C1 segment of cervical spinal cord (tissue), 14 donors: ENCODE results near the gene CDCA5.

Experiments
- DNase-seq, 14 donors: peaks; one replicate each; lab custom pipeline; 2025; lab: John Stamatoyannopoulos, UW

The CDCA5 gene

DNA sequence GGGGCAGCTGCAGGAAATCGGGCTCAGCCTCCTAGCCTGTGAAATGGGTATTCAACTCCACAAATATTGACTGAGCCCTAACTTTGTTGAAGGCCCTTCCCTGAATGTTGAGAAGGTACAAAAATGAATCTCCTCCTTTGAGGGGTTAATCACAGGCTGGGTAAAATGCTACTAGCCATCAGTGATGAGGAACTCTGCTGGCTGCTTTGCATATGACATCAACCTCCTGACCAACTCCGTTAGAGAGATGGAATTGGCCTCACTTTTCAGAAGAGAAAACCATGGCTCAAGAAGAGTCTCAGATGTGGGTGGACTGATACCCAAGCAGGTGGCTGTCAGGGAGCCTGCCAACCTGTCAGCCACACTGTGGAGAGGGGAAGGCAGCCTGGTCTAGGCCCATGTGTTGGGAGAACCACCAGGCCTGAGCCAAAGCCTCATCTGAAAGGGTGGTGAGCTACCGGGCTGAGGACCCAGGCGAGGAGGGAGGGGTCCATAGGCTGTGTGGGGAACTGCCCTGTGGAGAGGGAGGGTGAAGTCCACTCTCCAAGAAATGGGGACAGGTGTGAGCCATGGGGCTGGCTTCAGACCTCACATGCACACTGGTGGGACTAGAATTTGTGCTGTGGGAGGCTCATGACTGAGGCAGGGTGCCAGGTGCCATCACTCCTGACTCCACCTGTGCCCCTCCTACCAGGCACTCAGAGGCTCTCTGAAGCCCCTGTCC is 11.8 kb downstream of the CDCA5 start:
- DNase-seq: no peak

DNA sequence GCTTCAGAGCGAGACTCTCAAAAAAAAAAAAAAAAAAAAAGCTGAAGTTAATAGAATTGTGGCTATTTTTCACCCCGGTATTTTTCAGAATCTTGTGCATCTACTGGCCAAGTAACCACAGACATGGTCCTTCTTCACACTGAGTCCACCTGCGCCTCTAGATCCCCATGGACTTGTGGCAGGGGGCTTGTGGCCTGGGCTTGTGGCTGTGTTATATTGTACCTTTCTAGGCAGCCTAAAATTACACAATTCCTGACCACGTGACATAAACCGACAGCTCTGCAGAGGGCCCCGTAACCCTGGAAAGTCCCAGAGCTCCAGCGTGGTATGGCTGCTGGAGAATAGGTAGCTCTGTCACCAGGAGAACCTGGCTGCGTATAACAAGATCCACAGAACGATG is 14.6 kb downstream of the CDCA5 start:
- DNase-seq: no peak

DNA sequence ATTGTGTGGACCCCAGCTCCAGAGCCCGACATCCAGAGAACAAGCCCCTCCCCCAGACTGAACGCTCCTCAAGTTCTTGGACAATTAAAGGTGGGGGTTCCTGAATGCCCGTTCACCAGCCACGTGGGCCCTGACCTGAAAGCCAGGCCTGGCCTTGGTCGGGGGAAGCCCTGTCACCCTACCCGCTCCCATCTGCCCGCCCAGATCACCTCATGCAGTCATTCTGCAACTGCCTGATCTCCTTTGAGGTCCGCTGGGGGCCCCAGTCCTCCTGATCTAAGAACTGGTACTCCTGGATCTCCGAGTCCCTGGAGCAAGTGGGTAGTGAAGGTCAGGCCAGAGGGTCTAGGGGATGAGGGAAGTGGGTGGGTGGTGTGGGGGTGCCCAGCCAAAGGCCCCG is 16.4 kb downstream of the CDCA5 start:
- DNase-seq: no peak

DNA sequence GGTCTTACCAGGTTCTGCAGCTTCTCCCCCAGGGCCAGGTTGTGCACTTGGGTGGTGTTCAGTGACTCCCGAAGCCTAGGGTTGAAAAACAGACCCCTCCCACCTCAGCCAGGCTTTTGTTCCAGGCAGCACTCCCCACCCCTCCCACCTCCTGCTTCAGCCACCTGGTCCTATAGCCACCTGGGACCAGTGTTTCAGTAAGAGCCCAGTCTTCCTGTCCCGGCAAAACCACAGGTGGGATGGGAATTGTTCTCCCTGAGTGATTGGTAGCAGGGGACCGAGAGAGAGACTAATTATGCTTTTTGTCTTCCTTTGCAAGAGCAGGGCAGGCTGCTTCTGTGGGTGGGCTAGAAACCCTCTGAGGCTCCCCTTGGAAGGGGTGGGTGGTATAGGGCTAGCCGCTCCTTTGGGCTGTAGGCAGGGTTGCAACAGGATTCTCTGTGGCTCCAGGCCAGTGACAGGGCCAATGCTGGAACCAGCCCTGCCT is 17.0 kb downstream of the CDCA5 start:
- DNase-seq: no peak

DNA sequence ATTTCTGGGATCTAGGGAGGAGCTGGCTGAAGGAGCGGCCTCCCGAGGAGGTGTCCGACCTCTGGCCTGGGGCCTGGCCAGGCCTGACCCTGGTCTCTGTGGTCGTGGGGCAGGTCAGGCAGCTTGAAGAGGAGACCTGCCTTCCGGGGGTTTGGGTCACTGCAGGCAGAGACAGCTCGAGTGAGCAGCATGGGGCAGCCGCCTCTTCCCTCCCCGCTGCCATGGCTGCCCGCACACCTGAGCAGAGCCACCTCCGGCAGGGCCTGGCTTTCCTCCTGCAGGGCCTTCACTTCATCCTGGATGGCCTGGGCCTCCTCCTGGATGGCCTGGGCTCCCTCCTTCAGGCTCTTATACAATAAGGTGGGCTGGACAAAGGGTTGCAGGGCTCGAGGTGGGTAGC is 17.5 kb downstream of the CDCA5 start:
- DNase-seq: no peak

DNA sequence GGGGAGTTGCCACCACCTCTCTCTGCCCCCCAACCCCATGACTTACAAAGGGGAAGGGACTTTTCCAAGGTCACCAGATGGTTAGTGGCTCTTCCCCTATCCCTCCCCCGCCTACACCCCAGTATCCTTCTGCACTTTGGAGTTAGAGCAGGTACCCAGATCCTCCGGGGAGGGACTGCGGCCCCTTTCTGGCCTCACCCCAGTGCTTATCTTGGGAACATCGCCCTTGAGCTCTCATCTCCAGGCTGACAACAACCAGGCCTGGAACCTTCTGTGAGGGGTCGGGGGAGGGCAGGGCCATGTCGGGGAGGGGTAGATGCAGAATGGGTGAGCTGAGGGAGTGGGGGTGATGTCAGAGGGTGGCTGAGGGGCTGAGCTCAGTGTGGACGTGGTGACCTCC is 18.0 kb downstream of the CDCA5 start:
- no peak for DNase-seq

DNA sequence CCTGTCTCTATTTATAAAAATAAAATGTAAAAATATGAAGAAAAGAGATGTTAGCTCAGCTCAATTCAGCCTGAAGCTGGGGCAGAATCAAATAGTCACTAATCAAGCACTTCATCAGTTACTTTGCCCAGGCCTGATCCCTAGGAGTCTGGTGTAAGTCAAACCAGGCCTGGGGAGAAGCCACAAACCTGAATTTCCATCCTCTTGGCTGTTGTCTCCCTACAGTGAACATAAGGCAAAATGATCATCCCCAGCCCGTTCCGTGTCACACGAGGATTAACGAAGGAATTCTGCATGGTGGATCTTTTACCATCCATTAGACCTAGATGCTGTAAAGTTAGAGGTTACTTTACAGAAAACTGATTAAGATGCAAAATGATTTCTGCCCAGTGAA is 19.0 kb downstream of the CDCA5 start:
- DNase-seq: no peak

DNA sequence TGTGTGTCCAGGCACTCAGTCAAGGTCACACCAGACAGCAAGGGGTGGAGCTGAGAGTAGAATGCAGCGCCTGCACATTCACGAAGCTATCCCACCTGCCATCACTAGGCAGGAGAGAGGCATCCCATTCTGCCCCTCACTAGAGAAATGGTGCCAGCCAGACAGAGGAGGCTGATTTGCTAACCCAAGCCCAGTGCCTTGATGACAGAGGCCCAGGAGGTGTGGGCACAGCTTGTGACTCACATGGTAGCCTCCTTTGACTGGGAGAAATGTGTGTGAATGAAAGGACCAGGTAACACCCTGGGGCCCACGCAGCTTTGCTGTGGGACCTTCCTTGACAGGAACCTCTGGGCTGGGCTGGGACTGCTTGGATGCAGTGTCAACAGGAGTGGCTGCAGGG is 20.3 kb downstream of the CDCA5 start:
- DNase-seq: no peak

DNA sequence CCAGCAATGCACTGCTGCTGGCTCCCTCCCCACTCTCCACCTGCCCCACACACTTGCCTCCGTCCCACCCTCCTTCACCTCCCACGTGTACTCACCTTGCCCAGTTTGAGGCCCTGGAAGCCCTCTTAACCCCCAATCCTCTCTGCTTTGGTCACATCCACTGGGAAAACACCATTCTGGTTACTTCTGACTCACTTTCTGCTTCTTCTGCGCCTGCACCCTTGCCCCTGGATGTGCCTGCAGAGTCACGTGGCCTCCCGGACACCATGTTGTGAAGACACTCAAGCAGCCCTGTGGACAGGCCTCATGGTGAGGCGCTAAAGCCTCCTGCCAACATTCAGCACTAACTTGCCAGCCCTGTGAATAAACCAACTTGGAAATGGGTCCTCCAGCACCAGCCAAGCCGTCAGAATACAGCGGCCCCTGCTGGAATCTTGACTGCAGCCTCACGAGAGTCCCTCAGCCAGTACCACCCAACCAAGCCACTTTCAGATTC is 22.9 kb downstream of the CDCA5 start:
- no peak for DNase-seq

DNA sequence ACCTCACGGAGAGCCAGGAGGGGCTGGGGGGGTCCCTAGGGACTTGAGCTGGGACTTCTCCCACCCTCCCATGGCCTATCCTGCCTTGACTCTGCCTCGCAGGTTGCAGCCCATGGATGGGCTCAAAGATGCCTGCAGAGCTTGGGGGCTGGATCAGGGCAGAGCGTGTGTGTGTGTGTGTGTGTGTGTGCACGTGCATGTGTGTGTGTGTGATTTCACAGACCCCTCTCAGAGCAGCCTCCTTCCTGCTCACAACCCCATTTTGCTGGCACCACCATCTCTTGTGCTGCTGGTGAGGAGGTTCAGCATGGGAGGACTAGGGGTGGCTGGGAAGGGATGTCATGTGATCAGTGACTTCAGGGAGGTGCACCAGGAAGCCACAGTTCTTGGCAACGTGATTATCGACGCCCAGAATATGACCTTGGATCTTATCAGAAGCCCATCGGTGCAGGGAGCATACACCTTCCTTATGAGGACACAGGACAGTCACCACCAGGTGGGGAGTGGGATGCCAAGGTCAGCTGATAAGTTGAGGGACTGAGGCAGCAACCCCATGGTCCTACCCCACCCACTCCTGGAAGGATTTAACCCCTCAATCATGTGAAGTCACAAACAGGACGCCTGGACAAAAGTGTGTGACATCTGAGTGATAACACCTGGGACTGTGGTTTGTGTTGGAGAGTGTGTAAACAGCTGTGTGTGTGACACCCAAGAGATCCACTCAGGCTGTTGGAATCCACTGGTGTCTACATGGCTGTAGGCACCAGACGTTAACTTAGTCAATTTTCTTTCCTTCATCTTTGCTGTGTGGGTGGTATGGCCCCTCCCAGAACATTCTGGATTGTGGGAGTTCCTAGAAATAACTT is 23.6 kb downstream of the CDCA5 start:
- DNase-seq: no peak

DNA sequence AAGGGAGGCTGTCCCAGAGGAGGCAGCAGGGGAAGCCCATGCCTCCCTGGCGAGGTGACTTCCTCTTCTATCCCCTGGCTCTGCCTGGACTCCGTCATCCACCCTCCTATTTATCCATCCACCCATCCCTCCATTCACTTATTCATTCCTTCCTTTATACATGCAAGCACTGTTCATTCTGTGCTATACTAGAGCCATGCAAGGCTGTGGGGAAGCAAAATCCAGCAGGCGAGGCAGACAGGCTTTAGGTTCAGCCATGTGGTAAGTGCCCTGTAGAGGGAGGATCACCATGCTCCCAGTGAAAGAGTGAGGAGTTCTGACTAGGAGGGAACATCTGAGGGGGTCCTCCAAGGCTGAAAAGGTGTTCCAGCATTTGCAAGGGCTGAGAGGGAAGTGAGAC is 24.3 kb downstream of the CDCA5 start:
- DNase-seq: no peak

DNA sequence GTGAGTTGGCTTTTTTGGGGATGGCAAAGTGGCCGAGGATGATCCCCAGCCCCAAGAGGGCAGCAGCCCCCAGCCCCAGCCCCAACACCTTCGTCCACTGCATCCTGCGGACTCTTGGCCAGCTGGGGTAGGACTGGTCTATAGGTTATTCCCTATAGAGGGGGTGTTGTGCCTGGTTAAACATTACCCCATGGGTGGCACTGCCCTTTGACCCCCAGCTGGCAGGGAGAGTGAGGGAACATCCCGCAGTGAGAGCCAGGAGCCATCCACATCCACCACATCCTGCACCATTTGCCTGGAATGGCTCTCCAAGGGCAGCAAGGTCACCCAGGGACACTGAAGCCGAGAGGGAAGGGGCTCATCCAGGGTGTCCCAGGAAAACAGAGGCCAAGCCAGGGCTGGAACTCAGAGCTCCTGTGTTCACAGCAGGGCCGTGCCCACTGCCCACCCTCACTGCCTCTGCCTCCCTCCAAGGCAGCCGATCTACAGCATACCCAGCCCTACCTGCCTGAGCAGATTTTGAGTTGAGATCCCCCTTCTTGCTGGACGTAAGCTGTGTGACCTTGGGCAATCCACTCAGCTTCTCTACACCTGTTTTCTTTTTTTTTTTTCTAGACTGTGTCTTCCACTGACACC is 25.3 kb downstream of the CDCA5 start, which contains the start of gene NAALADL1:
Gene NAALADL1, minus strand, starts transcription at position 135 of the 636 bp plus-strand sequence. Its CDS starts 32 bp downstream, at position 103.
- no peak for DNase-seq

DNA sequence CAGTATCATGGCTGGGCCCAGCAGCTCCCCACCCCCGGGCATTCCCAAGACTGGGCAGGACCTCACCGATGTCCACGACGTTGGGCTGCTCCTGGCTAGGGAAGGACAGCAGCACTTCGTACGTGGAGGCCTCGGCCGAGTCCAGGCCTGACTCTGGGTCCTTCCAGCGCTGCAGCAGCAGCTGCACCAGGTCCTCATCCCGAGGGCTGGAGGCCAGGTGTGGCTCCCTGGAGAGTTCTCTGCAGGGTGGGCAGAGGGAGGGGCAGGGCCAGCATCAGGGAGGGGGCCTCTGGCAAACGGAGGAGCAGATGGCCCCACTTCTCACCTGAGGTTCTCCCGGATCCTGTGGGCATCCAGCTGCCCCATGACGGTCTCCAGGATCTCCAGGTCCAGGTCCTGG is 25.8 kb downstream of the CDCA5 start:
- DNase-seq: no peak

DNA sequence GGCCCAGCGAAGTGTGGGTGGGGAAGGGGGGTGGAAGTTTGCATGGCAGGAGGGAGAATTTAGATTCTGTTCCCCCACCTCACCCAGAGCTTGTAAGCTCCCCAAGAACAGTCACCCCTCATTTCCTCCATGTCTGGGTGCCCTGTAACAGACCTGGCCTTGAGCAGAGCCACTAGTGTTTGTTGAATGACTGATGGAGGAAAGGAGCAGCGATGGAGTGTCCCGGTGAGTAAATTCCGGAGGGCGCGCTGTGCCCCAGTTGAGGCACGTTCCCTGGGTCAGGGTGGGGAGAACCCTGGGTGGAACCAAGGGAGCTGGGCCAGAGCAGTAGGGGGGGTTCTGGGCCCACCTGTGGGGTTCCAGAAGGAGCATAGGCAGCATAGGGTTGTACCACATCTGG is 26.3 kb downstream of the CDCA5 start:
- no peak for DNase-seq

DNA sequence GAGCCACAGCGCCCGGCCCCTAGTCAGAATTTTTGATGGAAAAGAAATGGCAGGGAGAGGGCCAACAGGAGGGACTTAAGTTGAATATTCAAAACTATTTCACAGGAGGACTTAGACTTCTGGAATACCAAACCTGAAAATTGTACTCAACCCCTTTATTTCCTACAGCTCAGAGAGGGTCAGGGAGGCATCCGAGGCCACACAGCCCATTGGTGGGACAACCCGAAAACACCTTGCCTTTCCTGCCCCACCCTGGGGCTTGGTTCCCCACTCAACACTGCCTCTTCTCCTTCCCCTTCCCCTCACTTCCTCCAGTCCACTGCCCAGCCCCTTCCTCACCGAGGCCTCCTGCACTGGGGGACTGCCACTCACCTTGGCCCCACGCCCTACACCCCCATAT is 26.8 kb downstream of the CDCA5 start:
- DNase-seq: no peak

DNA sequence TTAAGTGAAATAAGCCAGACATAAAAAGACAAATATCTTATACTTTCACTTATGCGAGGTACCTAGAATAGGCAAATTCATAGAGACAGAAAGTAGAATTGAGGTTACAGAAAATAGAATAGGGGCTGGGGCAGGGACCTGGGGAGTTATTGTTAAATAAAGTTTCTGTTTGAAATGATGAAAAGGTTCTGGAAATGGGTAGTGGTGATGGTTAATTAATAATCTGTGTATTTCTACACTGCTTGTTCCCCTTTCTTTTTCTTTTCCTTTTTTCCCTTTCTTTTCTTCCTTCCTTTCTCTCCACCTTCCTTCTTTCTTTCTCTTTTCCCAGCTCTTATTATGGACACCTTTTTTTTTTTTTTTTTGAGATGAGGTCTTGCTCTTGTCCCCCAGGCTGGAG is 28.3 kb downstream of the CDCA5 start:
- no peak for DNase-seq

DNA sequence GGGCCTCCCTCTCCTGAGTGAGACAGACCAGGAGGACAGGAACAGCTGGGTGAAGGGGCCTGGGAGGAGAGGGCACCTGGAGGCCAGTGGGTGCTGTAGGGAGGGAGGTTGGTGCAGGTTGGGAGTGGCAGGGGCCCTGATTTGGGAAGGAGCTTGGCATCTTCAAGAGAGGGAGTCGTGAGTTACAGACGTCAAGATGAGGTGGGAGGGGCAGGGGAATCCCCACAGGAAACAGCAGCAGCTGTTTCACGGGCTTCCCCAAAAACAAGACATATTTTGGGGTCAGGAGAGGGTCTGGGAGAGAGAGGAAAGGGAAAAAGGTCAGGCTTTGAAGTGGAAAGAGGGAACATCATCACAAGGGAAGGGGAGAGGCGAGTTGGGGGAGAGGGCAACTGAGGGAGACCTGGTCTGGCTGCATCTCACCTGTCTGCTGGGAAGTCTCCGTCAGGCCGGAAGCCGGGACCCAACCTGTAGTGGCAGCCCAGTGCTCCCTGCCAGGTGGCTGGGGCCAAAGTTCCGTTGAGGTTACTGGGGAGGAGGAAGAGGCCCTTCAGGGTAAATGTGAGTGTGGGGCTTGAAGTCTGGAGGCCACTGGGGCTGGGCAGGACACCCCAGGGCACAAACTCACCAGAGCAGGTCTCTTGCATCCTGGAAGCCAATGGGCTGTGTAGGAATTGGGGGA is 29.9 kb downstream of the CDCA5 start:
- no peak for DNase-seq

DNA sequence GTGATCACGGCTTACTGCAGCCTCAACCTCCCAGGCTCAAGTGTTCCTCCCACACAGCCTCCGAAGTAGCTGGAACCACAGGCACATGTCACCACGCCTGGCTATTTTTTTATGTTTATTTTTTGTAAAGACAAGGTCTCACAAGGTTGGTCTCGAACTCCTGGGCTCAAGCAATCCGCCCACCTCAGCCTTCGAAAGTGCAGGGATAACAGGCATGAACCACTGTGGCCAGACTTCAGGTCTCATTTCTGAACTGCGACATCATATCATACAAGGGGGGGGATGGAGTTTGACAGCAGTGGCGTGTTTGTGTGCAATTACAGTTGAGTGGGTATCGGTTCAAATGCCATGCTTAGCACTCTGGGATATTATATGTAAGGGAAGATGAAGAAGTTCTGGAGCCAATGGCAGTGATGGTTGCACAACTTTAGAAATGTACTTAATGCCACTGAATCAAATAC is 32.4 kb downstream of the CDCA5 start:
- no peak for DNase-seq

DNA sequence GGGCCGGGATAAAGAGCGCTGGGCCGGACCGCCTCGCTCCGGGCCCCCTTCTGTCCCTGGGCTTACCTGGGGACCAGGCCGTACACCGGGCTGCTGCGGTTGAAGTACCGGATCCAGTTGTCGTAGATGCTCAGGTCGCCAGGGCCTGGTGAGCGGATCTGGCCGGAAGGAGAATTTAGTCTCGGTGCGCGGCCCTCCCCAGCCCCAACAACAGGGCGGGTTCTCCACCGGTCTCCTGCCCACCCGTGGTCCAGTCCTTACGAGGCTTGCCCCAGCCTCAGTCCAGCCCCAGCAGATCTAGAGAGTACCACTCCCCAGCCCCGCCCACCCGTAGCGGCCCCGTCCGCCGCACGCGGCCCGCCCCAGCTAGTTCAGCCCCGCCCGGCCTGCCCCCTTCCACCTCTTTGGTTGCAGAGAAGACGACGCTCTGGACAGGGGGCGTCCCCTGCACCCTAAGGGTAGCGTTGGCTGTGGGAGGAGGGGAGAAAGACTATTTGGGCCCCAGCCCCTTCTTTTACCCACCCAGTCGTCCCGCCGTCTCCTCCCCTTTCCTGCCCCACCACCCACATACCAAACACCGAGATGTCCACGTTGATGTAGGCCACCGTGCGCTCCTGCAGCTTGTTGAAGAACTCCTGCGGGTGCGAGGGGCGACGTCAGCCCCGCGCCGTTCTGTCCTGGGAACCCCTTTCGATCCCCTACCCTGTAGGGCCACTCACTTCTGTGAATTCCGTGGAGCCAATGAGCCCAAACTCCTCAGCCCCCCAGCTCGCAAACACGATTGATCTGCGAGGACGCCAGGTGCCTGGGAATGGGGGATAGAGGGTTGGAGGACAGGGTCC is 36.0 kb downstream of the CDCA5 start:
- DNase-seq: no peak

DNA sequence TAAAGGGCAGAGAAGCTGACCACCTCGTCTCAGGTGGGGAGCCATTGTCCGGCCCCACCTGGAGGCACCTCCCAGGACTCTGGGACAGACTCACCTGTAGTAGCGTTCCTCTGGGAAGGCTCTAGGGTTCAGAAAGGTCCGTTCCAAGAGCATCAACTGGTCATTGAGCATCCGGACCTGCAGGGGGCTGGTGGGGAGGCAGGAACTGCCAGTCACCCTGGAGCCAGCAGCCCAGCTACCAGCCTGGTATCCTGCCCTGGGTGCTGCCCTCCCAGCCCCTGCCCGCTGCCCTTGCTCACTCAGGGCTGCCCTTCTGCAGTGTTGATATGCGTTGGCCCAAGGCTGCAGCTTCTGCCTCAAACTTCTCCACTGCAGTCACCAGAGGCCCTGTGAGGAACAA is 38.1 kb downstream of the CDCA5 start:
- no peak for DNase-seq

DNA sequence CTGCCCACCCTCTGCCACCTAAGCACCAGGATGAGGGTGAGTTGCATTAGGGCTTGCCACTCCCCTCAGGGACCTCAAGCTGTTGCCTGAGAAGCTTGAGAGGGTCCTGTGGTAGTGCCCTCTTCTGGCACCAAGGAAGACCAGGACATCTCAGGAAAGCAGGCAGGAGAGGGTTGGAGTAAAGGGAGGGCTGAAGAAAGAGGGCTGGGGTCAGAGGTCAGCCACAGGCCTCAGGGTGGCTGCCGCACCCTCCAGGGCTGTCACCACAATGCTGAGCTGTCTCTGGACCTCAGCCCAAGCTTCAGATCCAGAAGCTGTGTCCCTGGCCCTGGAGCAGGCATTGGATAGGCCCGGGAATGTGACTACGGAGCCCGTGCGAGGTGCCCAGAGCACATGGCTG is 38.8 kb downstream of the CDCA5 start:
- DNase-seq: no peak
